ENCODE data around the gene CRYM. TPM values are rescaled to one million over a fixed set of nuclear protein-coding genes. Genes with fewer than 3 reads are reported as not detected.

CRYM gene
- total RNA-seq, 1 experiment from 2014 or later = not detected

Other genes starting within 250 kb of the CRYM start
- gene DNAH3, start 127.4 kb downstream of the CRYM start, total RNA-seq (2014; rRNA removed; shearing (Covaris generic)) = under 0.01 TPM in 1 of 2 replicates, not detected in the other
- 13.0 and 20.7 TPM in 2 replicates for gene LDAF1, start 119.6 kb downstream of the CRYM start, total RNA-seq (2014; rRNA removed; shearing (Covaris generic))
- not detected in 2 replicates for gene ZP2, start 66.7 kb downstream of the CRYM start, total RNA-seq (2014; rRNA removed; shearing (Covaris generic))
- gene ANKS4B, start 44.6 kb downstream of the CRYM start, total RNA-seq (2014; rRNA removed; shearing (Covaris generic)) = not detected in 2 replicates